22Rv1 (cell line): ENCODE measurements around the gene ATPAF1.

Experiments used
- ZFX ChIP-seq: fragments of 450-650 bp; IDR thresholded peaks from 2 replicates; pipeline ENCODE4 v1.6.1; 2017; ENCODE audit warnings: antibody characterized with exemption, borderline replicate concordance
- TF ChIP-seq, protein P1 (sequence below): fragments of 450-650 bp; IDR thresholded peaks from 2 replicates; pipeline ENCODE4 v1.5.1; 2017; ENCODE audit warnings: mild to moderate bottlenecking

- TF ChIP-seq, protein P1, sequence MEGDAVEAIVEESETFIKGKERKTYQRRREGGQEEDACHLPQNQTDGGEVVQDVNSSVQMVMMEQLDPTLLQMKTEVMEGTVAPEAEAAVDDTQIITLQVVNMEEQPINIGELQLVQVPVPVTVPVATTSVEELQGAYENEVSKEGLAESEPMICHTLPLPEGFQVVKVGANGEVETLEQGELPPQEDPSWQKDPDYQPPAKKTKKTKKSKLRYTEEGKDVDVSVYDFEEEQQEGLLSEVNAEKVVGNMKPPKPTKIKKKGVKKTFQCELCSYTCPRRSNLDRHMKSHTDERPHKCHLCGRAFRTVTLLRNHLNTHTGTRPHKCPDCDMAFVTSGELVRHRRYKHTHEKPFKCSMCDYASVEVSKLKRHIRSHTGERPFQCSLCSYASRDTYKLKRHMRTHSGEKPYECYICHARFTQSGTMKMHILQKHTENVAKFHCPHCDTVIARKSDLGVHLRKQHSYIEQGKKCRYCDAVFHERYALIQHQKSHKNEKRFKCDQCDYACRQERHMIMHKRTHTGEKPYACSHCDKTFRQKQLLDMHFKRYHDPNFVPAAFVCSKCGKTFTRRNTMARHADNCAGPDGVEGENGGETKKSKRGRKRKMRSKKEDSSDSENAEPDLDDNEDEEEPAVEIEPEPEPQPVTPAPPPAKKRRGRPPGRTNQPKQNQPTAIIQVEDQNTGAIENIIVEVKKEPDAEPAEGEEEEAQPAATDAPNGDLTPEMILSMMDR, result no peak
- no peak for TF ChIP-seq ZFX
Observed at GRCh38 chr1:46621930-46622329, 46.2 kb downstream of the ATPAF1 start.
